Prostate gland (tissue), 2 donors: Measurements from ENCODE around the gene CHRNA1.

Experiments
- CTCF ChIP-seq, 4 experiments: fragments of 200-600 bp in 2 of 4; fragments of 450-650 bp in 2 of 4; sonication (generic) in 2 of 4; IDR thresholded peaks; 1 replicate in 3 of 4; 2 replicates in 1 of 4; pipeline ENCODE4 v1.5.1; 2016 to 2019; ENCODE audit warnings: antibody characterized with exemption in 4 of 4, mild to moderate bottlenecking in 2 of 4, moderate library complexity in 2 of 4
- POLR2AphosphoS5 ChIP-seq: sonication (generic); formaldehyde crosslinking; IDR thresholded peaks from one replicate; pipeline ENCODE4 v1.6.1; 2017; ENCODE audit warnings: antibody characterized with exemption

GRCh38 chr2:174786066-174786725 lies 21.9 kb upstream of the CHRNA1 start:
- TF ChIP-seq CTCF (IDR thresholded peaks at IDR 0.05) (no peak), POLR2AphosphoS5 (no peak)
